ENCODE measurements around the gene SMARCAL1. TPM values are rescaled to one million over a fixed set of nuclear protein-coding genes. Genes with fewer than 3 reads are reported as not detected.

Gene SMARCAL1
- total RNA-seq, 1 donor from 2014 or later: 12.7 TPM

- no peak for DNase-seq (ENCODE audit: low spot score)
Observed at GRCh38 chr2:216527600-216527999, 115.3 kb downstream of the SMARCAL1 start.

GRCh38 chr2:216532562-216532961 is 120.3 kb downstream of the SMARCAL1 start:
- no peak for DNase-seq (ENCODE audit: low spot score)

Other genes with a start within 250 kb of the SMARCAL1 start
- not detected for gene MARCHF4, start 40.0 kb upstream of the SMARCAL1 start, total RNA-seq
- gene RPL37A, start 86.4 kb downstream of the SMARCAL1 start, total RNA-seq: 1,983 TPM
- gene IGFBP2, start 220.9 kb downstream of the SMARCAL1 start, total RNA-seq: 59.9 TPM

Measured in mesenteric fat pad (tissue), 1 donor.